ENCODE results near the gene NR0B1. TPM values are rescaled to one million over a fixed set of nuclear protein-coding genes. Genes with fewer than 3 reads are reported as not detected.

NR0B1 gene
- total RNA-seq, 2 experiments from 2014 or later = not detected

DNA sequence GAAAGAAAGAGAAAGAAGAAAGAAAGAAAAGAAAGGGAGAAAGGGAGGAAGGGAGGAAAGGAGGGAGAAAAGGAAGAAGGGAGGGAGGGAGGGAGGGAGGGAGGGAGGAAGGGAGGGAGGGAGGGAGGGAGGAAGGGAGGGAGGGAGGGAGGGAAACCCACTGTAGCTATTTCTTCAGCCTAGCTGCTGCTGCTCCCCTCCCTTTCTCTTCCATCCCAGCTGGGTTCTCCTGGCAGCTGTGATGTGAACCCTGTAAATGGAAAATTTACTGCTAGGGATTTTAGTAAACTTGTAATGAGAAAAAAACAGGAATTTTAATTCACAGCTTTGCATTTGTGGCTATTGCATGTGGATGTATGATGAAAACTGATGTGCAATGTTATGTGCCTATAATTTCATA is 8.0 kb downstream of the NR0B1 start:
- Mint-ChIP-seq H3K9me3 (no peaks in the 10 kb centered on the region), H3K27ac (no peak overlapping the region), H3K4me1 (no peaks in the 10 kb centered on the region), H3K36me3 (ENCODE audit: low read depth) (no peaks in the 10 kb centered on the region), H3K4me3 (no peak overlapping the region), H3K27me3 (no peaks in the 10 kb centered on the region)
- ChIA-PET POLR2A (no interaction called here), CTCF (no interaction called here)
- DNase-seq = no peak

DNA sequence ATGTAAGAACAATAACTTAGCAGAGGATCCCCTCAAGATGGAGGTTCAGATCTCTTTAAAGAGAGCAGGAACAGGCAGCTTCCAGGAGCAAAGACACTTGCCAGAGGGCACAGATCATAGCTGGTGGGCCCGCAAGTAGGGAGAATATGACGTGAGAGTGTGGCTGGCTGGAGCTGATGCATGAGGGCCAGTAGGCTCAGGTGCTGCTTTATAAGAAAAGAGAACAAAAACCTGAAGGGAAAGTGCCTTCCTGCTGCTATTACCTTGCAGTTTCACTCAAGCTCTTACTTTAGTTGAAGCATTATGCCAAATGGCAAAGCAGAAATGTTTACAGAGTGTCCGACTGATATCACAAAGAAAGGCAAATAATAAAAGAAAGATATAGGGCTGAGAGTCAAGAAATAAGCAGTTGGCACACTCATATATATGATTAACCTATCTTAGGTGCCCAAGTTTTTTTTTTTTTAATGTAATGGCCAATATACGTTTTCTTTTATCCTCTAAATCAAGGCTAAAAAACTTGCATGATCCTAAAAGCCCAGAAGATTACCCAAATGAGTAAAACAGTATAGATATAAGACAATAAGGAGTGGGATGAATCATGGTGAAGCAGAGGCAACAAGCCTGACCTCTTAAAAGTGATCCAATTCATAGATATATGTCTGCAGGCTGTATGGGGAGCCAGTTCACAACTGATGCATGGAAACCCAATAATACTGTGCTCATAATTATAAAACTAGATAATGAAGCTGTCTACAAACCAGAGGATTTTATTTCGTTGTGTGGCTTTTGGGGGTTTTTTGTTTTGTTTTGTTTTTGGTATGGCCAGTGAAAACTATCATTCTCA is 12.6 kb downstream of the NR0B1 start:
- POLR2A ChIA-PET = no interaction called here
- CTCF ChIA-PET = no interaction called here
- H3K9me3 Mint-ChIP-seq = no peaks in the 10 kb centered on the region
- DNase-seq = no peak
- no peak overlapping the region for H3K27ac Mint-ChIP-seq
- no peaks in the 10 kb centered on the region for H3K36me3 Mint-ChIP-seq (ENCODE audit: low read depth)
- H3K4me3 Mint-ChIP-seq = no peak overlapping the region
- no peaks in the 10 kb centered on the region for H3K27me3 Mint-ChIP-seq
- H3K4me1 Mint-ChIP-seq = no peaks in the 10 kb centered on the region

DNA sequence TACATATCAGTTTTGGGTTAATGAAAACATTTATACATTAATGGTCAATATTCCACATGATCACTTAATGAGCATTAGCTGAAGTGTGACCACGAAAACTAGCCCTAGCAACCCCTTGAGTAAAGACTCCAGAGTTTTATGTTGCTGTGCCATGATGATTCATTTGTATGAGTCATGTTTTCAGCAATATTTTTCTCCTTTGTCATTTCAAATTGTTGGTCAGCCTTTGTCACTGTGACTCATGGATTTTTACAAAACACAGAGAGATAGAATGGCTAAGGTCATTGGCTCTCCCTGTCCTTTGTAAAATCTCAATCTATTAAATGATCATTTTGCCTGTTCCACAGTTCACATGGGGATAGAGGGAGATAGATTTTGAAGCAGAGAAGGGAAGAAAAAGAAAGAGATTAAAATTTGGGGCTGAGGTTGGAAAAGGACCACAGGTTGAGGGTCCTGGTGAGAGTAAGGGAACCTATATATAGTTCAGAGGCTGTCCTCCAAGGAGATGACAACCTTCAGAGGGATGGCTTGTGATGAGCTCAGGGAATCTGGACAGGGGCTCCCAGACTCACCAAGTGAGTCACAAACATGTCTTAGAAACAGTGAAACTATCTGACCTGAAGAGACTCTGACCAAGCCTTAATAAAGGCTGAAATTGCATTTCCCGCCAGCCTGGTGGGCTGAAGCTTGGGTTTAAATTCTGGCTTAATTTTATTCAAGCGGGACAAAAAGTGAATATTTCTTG is 25.6 kb downstream of the NR0B1 start:
- H3K4me1 Mint-ChIP-seq = peaks cover 2% of the 10 kb centered on the region
- no peaks in the 10 kb centered on the region for H3K27me3 Mint-ChIP-seq
- ChIA-PET POLR2A (no interaction called here), CTCF (no interaction called here)
- H3K4me3 Mint-ChIP-seq = no peak overlapping the region
- H3K9me3 Mint-ChIP-seq = no peaks in the 10 kb centered on the region
- H3K27ac Mint-ChIP-seq = no peak overlapping the region
- DNase-seq = no peak
- no peaks in the 10 kb centered on the region for H3K36me3 Mint-ChIP-seq (ENCODE audit: low read depth)

DNA sequence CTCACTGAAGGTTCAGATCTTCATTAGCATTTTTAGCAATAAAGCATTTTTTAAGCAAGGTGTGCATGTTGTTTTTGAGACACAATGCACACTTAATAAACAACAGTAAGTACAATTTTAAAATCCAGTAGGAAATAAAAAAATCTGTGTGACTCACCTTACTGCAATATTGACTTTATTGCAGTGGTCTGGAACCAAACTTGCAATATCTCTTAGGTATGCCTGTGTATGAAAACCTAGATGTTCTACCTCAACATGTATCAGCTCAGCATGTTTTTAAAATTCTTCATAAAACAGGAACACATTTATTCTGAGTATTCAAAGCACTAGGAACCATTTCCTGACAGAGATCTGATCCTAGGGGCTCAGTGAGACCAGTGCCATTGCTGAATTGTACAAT is 26.7 kb downstream of the NR0B1 start:
- H3K9me3 Mint-ChIP-seq = no peaks in the 10 kb centered on the region
- H3K4me3 Mint-ChIP-seq = no peak overlapping the region
- no peaks in the 10 kb centered on the region for H3K36me3 Mint-ChIP-seq (ENCODE audit: low read depth)
- ChIA-PET CTCF (no interaction called here), POLR2A (no interaction called here)
- H3K27ac Mint-ChIP-seq = no peak overlapping the region
- peaks cover 2% of the 10 kb centered on the region for H3K4me1 Mint-ChIP-seq
- no peak for DNase-seq
- H3K27me3 Mint-ChIP-seq = no peaks in the 10 kb centered on the region

DNA sequence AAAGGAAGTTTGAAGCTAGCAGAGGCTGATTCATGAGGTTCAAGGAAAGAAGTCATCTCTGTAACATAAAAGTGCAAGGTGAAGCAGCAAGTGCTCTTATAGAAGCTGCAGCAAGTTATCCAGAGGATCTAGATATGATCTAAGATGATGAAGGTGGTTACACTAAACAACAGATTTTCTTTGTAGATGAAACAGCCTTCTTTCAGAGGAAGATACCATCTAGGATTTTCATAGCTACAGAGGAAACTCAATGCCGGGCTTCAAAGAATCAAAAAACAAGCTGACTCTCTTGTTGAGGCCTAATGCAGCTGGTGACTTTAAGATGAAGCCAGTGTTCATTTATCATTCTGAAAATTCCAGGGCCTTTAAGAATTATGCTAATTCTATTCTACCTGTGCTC is 28.8 kb downstream of the NR0B1 start:
- Mint-ChIP-seq H3K36me3 (ENCODE audit: low read depth) (no peaks in the 10 kb centered on the region), H3K4me3 (no peak overlapping the region)
- POLR2A ChIA-PET = no interaction called here

DNA sequence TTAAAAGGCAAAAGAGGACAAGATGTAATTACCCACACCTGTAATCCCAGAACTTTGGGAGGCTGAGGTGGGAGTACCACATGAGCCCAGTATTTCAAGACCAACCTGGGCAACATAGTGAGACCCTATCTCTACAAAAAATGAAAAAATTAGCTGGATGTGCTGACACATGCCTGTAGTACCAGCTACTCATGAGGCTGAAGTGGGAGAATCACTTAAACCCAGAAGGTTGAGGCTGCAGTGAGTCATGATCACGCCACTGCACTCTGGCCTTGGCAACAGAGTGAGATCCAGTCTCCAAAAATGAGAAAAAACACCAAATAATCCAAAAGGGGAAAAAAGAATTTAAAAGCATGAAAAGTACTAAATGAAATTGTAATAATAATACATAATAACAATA is 30.8 kb downstream of the NR0B1 start:
- no peaks in the 10 kb centered on the region for H3K27me3 Mint-ChIP-seq
- no peak overlapping the region for H3K4me3 Mint-ChIP-seq
- CTCF ChIA-PET = no interaction called here

More for the DNA sequence above, 28.8 kb downstream of the NR0B1 start:
- DNase-seq = no peak
- Mint-ChIP-seq H3K4me1 (peaks cover 2% of the 10 kb centered on the region), H3K9me3 (no peaks in the 10 kb centered on the region), H3K27ac (no peak overlapping the region), H3K27me3 (no peaks in the 10 kb centered on the region)
- CTCF ChIA-PET = no interaction called here

DNA sequence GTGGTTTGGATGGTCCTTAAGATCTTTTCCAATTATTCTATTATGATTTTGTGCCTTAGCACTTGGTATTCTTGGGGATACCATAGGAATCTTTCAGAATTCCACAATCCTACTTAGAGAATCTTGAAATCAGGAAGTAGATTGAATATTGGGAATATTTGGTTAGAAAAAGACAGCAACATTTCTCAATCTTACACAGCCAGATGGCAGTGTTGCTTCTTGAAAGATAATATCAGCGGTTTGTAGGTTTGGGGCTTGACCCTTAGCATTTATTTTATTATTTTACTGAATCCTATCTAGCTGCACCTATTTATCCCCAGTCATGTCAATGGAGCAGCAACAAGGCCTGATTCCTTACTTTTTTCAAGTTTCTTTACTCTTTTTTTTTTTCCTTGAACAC is 33.7 kb downstream of the NR0B1 start:
- CTCF ChIA-PET = no interaction called here
- peaks cover 2% of the 10 kb centered on the region for H3K4me1 Mint-ChIP-seq
- no peaks in the 10 kb centered on the region for H3K36me3 Mint-ChIP-seq (ENCODE audit: low read depth)
- H3K9me3 Mint-ChIP-seq = no peaks in the 10 kb centered on the region
- H3K4me3 Mint-ChIP-seq = no peak overlapping the region
- DNase-seq = no peak
- no peak overlapping the region for H3K27ac Mint-ChIP-seq
- H3K27me3 Mint-ChIP-seq = no peaks in the 10 kb centered on the region
- POLR2A ChIA-PET = no interaction called here

More for the DNA sequence above, 30.8 kb downstream of the NR0B1 start:
- POLR2A ChIA-PET = no interaction called here
- Mint-ChIP-seq H3K36me3 (ENCODE audit: low read depth) (no peaks in the 10 kb centered on the region), H3K4me1 (peaks cover 2% of the 10 kb centered on the region), H3K27ac (no peak overlapping the region), H3K9me3 (no peaks in the 10 kb centered on the region)
- no peak for DNase-seq

DNA sequence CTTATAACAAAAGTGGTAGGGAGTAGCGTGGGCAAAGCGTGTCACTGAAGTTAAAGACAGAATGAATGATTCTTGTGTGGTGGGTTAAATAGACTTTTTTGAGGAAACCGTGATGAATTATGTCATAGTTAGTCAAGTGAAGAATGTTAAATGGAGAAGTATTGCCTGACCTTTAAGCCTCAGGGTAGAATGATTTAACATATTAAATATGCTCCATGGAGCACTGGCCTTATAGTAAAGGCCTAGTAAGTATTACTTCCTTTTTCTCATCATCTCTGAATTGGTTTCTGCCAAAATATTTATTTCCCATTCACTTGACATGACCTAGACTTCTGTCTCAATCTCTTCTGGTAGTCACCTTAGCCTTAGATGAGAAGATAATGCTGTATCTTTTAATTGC is 38.6 kb downstream of the NR0B1 start:
- no peaks in the 10 kb centered on the region for H3K36me3 Mint-ChIP-seq (ENCODE audit: low read depth)
- DNase-seq = no peak
- H3K27me3 Mint-ChIP-seq = no peaks in the 10 kb centered on the region
- H3K27ac Mint-ChIP-seq = no peak overlapping the region
- no peaks in the 10 kb centered on the region for H3K9me3 Mint-ChIP-seq
- H3K4me3 Mint-ChIP-seq = no peak overlapping the region
- ChIA-PET CTCF (no interaction called here), POLR2A (no interaction called here)
- no peaks in the 10 kb centered on the region for H3K4me1 Mint-ChIP-seq

- ChIA-PET CTCF (no interaction called here), POLR2A (no interaction called here)
- Mint-ChIP-seq H3K36me3 (ENCODE audit: low read depth) (no peaks in the 10 kb centered on the region), H3K9me3 (no peaks in the 10 kb centered on the region), H3K4me1 (no peaks in the 10 kb centered on the region), H3K4me3 (no peak overlapping the region), H3K27ac (no peak overlapping the region), H3K27me3 (no peaks in the 10 kb centered on the region)
- no peak for DNase-seq
These were observed 46.4 kb downstream of the NR0B1 start for GRCh38 chrX:30262763-30263162.

DNA sequence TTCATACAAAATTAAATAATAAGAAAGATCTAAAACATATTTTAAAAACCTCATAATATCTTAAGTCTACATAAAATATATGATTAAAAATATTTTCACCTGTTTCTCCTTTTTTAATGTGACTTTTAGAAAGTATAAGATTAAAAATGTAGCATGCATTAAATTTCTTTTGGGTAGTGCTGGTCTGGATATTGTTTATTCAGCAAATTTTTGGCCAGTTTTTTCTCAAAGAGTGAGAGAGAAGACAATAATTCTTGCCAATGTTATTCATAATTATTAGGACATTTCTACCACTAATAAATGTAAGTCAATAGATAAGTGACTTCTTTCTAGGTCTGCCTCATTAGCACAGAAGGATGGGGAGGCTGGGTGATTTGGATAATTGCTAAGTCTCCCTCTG is 48.2 kb downstream of the NR0B1 start:
- Mint-ChIP-seq H3K36me3 (ENCODE audit: low read depth) (no peaks in the 10 kb centered on the region), H3K4me3 (no peak overlapping the region), H3K9me3 (no peaks in the 10 kb centered on the region), H3K27ac (no peak overlapping the region), H3K27me3 (no peaks in the 10 kb centered on the region), H3K4me1 (no peaks in the 10 kb centered on the region)
- DNase-seq = no peak
- ChIA-PET POLR2A (no interaction called here), CTCF (no interaction called here)

- POLR2A ChIA-PET = no interaction called here
- no peak for DNase-seq
- Mint-ChIP-seq H3K9me3 (no peaks in the 10 kb centered on the region), H3K36me3 (ENCODE audit: low read depth) (no peaks in the 10 kb centered on the region), H3K4me1 (no peaks in the 10 kb centered on the region), H3K27me3 (no peaks in the 10 kb centered on the region), H3K4me3 (no peak overlapping the region), H3K27ac (no peak overlapping the region)
- CTCF ChIA-PET = no interaction called here
These were observed 49.3 kb downstream of the NR0B1 start for GRCh38 chrX:30259927-30260326.

Other genes with a start within 250 kb of the NR0B1 start
- not detected for gene MAGEB2, start 93.8 kb downstream of the NR0B1 start, total RNA-seq
- not detected for gene MAGEB3, start 78.7 kb downstream of the NR0B1 start, total RNA-seq
- not detected for gene MAGEB4, start 67.4 kb downstream of the NR0B1 start, total RNA-seq
- not detected for gene MAGEB1, start 62.2 kb downstream of the NR0B1 start, total RNA-seq

All from activated CD4-positive, alpha-beta memory T cell treated with anti-CD3 and anti-CD28 coated beads, Interleukin-2, amount 10 ng/mL, durations not matched to agents 7 days and 5 days (primary cell).